ENCODE data around the gene HIVEP2.

The HIVEP2 gene

DNA sequence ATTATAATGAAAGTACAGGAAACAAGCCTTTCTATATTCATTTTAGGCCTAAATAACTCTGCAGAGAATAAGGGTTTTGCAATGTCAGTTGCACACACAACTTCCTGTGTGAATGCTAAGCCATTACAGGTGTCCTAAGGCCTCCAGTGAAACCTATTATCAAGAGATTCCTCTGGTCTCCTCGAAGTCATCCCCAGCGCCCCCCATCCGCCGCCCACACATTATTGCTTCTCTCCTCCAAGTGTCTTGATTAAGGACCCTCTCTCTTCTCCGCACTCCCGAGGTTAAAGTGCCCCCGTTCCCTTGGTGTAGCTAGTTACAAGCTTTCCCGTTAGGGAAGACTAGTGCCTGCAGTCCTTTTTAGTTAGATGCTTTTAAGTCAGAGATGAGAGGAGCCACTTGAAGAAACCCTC is 1.3 kb downstream of the HIVEP2 start:
- TF ChIP-seq, protein P1, sequence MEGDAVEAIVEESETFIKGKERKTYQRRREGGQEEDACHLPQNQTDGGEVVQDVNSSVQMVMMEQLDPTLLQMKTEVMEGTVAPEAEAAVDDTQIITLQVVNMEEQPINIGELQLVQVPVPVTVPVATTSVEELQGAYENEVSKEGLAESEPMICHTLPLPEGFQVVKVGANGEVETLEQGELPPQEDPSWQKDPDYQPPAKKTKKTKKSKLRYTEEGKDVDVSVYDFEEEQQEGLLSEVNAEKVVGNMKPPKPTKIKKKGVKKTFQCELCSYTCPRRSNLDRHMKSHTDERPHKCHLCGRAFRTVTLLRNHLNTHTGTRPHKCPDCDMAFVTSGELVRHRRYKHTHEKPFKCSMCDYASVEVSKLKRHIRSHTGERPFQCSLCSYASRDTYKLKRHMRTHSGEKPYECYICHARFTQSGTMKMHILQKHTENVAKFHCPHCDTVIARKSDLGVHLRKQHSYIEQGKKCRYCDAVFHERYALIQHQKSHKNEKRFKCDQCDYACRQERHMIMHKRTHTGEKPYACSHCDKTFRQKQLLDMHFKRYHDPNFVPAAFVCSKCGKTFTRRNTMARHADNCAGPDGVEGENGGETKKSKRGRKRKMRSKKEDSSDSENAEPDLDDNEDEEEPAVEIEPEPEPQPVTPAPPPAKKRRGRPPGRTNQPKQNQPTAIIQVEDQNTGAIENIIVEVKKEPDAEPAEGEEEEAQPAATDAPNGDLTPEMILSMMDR (IDR thresholded peaks at IDR 0.05): no peak

DNA sequence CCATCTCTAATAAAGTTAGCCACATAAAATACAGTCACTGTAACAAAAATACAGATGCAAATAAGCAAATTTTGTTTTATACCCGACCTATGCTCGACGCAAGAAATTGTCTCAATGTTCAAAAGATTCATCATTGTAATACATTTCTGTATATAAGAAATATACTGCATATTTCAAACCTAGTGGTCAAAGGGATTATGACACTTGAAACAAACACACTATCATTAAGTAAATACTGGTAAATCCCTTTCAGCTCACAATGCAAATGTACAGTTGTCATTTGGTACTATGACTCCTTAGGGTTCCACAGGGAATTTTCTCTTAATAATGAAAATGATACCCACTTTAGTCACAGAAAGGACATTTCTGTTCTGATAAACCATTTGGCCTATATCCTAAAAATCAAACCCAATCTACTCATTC is 2.2 kb downstream of the HIVEP2 start:
- TF ChIP-seq, protein P1 (IDR thresholded peaks at IDR 0.05): peak; percentile 54

DNA sequence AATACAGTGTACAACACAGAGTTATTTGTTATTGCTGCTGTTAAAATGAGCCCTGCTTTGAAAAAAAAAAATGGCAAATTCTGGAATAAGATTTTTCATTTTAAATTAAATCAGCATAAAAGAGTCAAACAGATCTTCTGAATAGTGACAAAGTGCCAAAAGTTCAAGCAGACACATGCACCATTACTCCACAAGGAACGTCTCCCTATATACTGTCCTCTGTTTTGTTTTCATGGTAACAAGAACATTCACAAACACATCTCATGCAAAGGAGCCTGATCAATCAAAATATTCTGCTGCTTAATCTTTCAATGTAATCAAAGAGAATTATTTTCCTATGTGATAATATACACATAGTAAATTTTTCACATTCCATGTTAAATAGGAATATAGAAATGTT is 2.7 kb downstream of the HIVEP2 start:
- TF ChIP-seq, protein P1 (IDR thresholded peaks at IDR 0.05): no peak

DNA sequence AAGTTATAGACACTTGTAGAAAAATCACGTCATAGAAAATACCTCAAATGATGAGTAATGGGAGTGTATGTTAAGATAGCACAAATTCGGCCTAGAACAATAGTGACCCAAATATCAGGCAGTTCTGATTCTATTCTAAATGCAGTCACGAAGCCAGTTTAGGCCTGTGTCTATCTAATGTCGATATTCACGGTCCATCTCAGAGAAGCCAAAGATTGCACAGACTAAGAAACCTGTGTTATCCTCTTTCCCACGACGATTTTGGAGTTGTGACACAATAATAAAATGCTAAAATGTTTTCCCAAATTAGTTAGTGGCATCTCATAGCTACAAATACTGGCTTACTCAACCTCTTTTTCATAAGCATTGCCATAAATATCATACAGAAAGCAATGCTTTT is 4.0 kb downstream of the HIVEP2 start:
- TF ChIP-seq, protein P1 (IDR thresholded peaks at IDR 0.05): no peak

DNA sequence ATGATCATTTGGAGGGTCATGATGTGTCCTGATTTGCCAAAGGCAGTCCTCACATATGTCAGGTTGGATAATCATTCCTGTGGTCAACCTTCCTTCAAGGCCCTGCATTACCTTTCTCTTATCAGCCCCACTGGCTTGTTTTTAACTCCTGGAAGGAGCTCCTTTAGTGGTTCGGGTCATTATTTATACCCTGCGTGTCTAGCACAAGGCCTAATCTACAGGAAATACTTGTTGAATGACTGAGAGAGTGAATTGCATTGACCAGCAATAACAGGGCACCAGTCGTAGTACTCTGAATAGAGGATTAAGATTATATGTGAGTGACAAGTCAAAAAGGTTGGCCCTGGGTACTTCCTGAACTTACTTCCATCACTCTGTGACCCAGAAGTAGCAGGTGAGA is 4.5 kb downstream of the HIVEP2 start:
- TF ChIP-seq, protein P1 (IDR thresholded peaks at IDR 0.05): no peak

DNA sequence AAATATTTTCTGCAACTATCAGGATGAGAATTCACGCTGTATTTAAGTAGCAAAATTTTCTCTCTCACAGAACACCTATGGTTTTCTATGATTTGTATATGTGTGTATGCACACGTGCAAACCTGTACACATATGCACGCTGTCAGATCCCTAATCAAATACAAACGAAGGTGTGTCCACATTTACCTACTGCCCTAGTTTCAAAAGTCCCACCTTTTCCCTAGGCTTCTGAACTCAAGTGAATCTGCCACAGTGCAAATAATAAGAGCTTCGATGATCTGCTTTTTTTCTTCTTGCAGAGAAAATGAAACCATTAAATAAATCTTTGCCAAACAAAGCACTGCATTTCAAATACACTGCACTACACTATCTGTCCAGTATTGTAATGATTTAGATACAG is 6.5 kb downstream of the HIVEP2 start:
- TF ChIP-seq, protein P1 (IDR thresholded peaks at IDR 0.05): no peak

DNA sequence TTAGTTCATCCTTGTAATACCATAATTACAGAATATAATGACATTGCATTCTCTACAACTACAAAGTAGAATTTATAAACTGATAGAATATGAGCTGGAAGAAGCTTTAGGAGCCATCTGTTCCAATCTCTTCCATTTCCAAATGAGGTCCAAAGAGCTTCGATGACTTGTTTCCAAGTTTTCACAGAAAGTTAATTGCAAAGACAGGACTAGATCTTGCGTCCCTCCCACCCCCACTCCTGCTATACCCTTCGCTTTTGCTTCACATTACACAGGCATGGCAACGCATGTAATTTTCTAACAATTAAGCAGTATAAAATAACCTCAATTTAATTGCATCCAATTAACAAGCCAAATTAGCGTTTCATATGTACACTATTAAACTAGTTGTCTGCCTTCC is 7.0 kb downstream of the HIVEP2 start:
- TF ChIP-seq, protein P1 (IDR thresholded peaks at IDR 0.05): no peak

Data from LNCAP (cell line).